GM18502 (cell line): ENCODE results near the gene FGF14.
A peak's percentile ranks its signal among the peaks of the same experiment; 100 is the strongest.

ENCODE experiments used
- ATAC-seq: cut with Tn5 transposase; IDR thresholded peaks from one replicate; pipeline ENCODE4 v1.9.1; 2021; ENCODE audit warnings: mild to moderate bottlenecking; ENCODE audit not compliant: unreplicated experiment, poor library complexity

Gene FGF14

GRCh38 chr13:102312841-102313240 lies 89.0 kb downstream of the FGF14 start:
- ATAC-seq, result no peak

- ATAC-seq, result peak; percentile 85
Measured at GRCh38 chr13:102311901-102312300, 89.9 kb downstream of the FGF14 start.

- no peak for ATAC-seq
Measured at GRCh38 chr13:102311419-102311796, 90.4 kb downstream of the FGF14 start.

- no peak for ATAC-seq
Measured at GRCh38 chr13:102310691-102311418, 91.0 kb downstream of the FGF14 start.

- no peak for ATAC-seq
Measured at GRCh38 chr13:102309110-102309509, 92.7 kb downstream of the FGF14 start.

GRCh38 chr13:102302534-102302933 lies 99.3 kb downstream of the FGF14 start:
- no peak for ATAC-seq

GRCh38 chr13:102300379-102300778 lies 101.5 kb downstream of the FGF14 start:
- no peak for ATAC-seq

- ATAC-seq, result no peak
Measured at GRCh38 chr13:102299366-102299765, 102.5 kb downstream of the FGF14 start.

- no peak for ATAC-seq
Measured at GRCh38 chr13:102298051-102298450, 103.8 kb downstream of the FGF14 start.

- ATAC-seq, result no peak
Measured at GRCh38 chr13:102295316-102296048, 106.4 kb downstream of the FGF14 start.

GRCh38 chr13:102294407-102295018 lies 107.3 kb downstream of the FGF14 start:
- no peak for ATAC-seq

GRCh38 chr13:102293723-102294122 lies 108.1 kb downstream of the FGF14 start:
- ATAC-seq, result no peak

GRCh38 chr13:102291587-102292218 lies 110.1 kb downstream of the FGF14 start:
- no peak for ATAC-seq

- no peak for ATAC-seq
Measured at GRCh38 chr13:102289606-102290005, 112.2 kb downstream of the FGF14 start.

- ATAC-seq, result no peak
Measured at GRCh38 chr13:102286326-102286725, 115.5 kb downstream of the FGF14 start.

- ATAC-seq, result no peak
Measured at GRCh38 chr13:102280366-102280765, 121.5 kb downstream of the FGF14 start.

- no peak for ATAC-seq
Measured at GRCh38 chr13:102277286-102277685, 124.6 kb downstream of the FGF14 start.

GRCh38 chr13:102276404-102276803 lies 125.4 kb downstream of the FGF14 start:
- ATAC-seq, result no peak

GRCh38 chr13:102275969-102276368 lies 125.9 kb downstream of the FGF14 start:
- no peak for ATAC-seq

- no peak for ATAC-seq
Measured at GRCh38 chr13:102273111-102273510, 128.7 kb downstream of the FGF14 start.

- no peak for ATAC-seq
Measured at GRCh38 chr13:102267191-102267590, 134.7 kb downstream of the FGF14 start.
